Stimulated activated CD4-positive, alpha-beta T cell treated with anti-CD3 and anti-CD28 coated beads, Interleukin-1b, Interleukin-23, amount 100 ng/mL, for 1 hour (primary cell): ENCODE data around the gene GJB2.
"Not testable (repeated sequence)": the region's sequence is repeated elsewhere in the genome, so short reads cannot be mapped to it uniquely, and the experiment has no call there.

ENCODE experiments used
- DNase-seq, 2 donors: peaks; one replicate each; pipeline ENCODE4 v3.0.0-alpha.2; 2020; ENCODE audit warnings: low read depth in 2 of 2

The GJB2 gene

DNA sequence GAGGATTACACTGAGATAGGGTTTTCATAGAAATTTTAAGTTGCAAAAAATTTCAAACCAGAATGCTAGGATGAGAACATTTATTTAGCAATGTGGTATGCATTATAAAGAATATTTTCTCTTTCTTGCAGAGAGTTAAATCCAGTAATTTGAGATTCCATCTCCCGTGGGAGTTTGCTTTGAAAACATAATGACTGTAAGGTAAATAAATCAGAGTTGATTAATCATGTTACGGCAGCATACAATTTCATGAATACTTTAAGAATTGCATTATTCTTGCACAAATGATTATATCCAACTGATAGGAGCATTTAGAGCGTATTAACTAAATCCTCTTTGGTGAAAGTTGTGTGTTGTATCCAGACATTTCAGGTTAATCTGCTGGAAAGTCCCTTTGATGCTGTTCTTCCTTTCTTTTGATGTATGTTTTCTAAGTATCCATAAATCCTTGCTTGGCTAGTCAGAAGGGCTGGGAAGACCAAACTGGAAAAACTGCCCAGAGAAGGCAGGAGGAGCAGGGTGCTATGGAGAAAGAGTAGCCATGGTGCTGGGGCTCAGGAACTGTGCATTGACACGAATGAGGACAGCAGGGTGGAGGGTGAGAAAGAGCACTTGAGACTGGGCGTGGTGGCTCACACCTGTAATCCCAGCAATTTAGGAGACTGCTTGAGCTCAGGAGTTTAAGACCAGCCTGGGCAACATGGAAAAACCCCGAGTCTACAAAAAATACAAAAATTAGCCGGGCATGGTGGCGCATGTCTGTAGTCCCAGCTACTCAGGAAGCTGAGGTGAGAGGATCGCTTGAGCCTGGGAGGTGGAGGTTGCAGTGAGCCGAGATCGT is 27.1 kb downstream of the GJB2 start:
- DNase-seq, result no peak

GRCh38 chr13:20161951-20162300 is 30.8 kb downstream of the GJB2 start:
- no peak for DNase-seq

- no peak for DNase-seq
Observed at GRCh38 chr13:20161275-20161950, 31.3 kb downstream of the GJB2 start.

GRCh38 chr13:20160306-20161274 is 32.1 kb downstream of the GJB2 start, which contains the start of gene GJA3:
Gene GJA3, minus strand, starts transcription at chr13:20161052. Its CDS starts 17,764 bp downstream, at chr13:20143288.
- DNase-seq, result no peak

DNA sequence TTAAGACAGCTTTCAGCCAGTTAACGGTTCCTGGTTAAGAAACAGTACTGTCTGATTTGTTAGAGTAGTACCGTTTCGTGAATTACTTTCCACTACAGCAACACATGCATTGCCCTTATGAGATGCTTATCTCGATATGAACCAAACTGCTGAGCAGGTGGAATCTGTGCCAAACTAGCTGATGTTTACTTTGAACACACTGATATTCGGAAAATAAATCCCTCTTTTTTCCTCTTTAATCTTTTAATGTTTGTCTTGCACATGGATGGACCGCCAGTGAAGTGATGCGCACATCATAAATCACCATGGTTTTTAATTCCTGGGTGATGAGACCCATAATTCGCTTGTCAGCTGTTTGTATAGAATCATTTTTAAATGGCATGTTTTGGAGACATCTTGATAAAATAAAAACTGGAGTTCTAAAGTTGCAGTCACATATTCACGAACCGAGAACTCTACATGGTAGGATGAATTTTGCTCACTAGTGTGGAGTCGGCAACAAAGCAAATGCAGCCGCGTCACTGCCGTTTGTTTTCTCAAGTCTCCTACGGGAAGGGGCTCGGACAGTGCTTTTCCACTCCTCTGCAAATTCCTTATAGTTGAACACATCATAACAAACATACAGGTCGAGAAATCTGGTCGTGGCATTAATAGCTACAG is 33.0 kb downstream of the GJB2 start:
- DNase-seq, result no peak

GRCh38 chr13:20157151-20157796 is 35.5 kb downstream of the GJB2 start:
- no peak for DNase-seq

GRCh38 chr13:20156702-20157101 is 36.0 kb downstream of the GJB2 start:
- DNase-seq, result no peak

- not testable (repeated sequence) for DNase-seq
Observed at GRCh38 chr13:20153290-20153689, 39.4 kb downstream of the GJB2 start.

- no peak for DNase-seq
Observed at GRCh38 chr13:20151612-20152011, 41.1 kb downstream of the GJB2 start.

- no peak for DNase-seq
Observed at GRCh38 chr13:20151016-20151415, 41.7 kb downstream of the GJB2 start.

- DNase-seq, result no peak
Observed at GRCh38 chr13:20150561-20150960, 42.2 kb downstream of the GJB2 start.

DNA sequence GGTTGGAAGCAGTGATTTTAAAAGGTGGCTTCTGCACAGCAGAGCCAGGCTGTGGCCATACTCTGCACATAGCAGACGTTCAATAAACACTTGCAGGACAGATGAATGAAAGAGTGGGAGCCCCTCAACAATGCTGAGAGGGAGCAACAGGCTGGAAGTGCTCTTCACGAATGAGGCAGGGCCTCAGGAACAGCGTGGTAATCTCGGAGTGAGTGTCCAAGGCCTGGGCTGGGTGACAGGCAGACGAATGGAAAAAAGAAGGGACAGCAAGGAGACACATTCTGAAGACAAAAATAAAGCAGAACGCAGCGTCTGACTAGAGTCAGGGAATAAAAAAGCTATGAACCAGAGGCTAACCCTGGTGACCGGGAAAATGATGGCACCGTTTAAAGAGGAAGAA is 43.0 kb downstream of the GJB2 start:
- DNase-seq, result no peak

- no peak for DNase-seq
Observed at GRCh38 chr13:20148501-20149183, 44.1 kb downstream of the GJB2 start.

- DNase-seq, result no peak
Observed at GRCh38 chr13:20146381-20146780, 46.4 kb downstream of the GJB2 start.

- DNase-seq, result no peak
Observed at GRCh38 chr13:20145521-20145920, 47.2 kb downstream of the GJB2 start.

DNA sequence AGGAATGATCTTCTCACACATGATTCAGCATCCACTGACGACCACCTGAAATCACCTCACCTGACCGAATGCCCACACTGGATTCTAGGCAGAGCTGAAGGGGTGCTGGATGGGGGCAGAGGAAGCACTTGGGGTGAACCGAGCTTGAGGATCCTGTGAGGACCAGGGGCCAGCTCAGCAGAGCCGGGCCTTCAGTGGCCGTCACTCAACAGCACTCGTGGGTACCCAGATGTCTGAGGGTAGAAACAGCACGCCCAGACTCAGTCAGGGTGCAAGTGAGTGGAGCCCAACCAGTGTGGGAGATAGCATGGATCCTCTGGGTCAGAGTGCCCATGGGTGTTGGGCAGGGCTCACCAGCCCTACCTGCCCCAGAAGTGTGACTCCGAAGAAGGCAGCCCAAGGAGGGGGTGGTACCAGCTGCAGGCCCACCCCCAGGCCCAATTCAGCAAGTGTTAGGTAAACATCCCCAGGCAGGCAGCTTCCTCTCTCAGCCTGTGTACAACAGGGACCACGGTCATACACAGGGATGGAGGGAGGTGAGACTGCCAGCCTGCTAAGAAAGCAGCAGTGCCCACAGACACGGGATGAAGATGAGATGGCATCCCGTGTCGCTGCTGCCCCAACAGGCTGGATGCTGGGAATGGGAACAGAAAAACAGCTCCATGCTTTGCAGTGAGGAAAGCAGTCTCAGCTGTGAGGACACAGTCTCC is 48.4 kb downstream of the GJB2 start:
- DNase-seq, result no peak

GRCh38 chr13:20142927-20143480 is 49.7 kb downstream of the GJB2 start:
- no peak for DNase-seq

DNA sequence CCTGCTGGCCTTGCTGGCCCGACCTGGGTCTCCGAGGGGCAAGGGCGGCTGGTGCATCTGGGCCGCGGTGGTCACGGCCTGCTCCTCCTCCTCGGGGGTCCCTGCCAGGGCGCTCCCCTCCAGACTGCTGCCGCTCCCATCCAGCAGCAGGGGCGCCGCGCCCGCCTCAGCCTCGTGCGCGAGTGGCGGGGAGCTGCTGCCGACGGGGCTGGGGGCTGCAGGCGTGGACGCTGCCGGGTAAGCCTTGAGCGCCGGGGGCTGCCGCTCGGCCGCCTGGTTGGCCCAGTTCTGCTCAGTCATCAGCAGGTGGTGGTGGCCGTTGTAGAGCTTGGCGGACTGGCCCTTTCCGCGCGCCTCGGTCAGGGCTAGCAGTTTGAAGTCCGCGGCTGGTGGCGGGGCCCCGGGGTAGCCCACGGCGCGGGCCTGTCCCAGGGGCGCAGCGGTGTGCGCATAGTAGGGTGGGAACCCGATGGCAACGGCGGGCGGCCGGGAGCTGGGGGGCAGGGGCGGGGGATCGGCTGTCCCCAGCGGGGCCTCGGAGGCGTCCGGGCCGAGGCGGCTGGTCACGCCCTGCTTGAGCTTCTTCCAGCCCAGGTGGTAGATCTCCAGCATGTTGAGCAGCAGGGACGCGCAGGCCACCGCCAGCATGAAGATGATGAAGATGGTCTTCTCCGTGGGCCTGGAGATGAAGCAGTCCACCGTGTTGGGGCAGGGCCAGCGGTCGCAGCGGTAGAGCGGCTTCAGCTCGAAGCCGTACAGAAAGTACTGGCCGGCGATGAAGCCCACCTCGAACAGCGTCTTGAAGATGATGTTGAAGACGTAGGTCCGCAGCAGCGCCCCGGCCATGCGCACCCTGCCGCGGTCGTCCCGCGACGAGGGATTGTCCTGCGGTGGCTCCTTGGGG is 50.5 kb downstream of the GJB2 start:
- DNase-seq, result no peak
